Activated CD4-positive, alpha-beta T cell treated with anti-CD3 and anti-CD28 coated beads, Interleukin-2, amount 10 ng/mL, durations not matched to agents 7 days and 5 days (primary cell): Measurements from ENCODE around the gene ATP2C2. TPM values are rescaled to one million over a fixed set of nuclear protein-coding genes. Genes with fewer than 3 reads are reported as not detected.

Experiments
- CTCF ChIA-PET: fragments of 350-600 bp; sonication (Branson Sonifier 250); formaldehyde crosslinking; loops from one replicate; lab custom pipeline; 2021; ENCODE audit warnings: antibody characterized with exemption; lab: Charles Lee
- POLR2A ChIA-PET: fragments of 350-600 bp; sonication (Branson Sonifier 250); formaldehyde crosslinking; loops from one replicate; lab custom pipeline; 2021; ENCODE audit warnings: antibody characterized with exemption; lab: Charles Lee
- DNase-seq: peaks from one replicate; pipeline ENCODE4 v3.0.0-alpha.2; 2020
- H3K27ac Mint-ChIP-seq: one replicate; pipeline ENCODE4 v1.8.0; 2021; ENCODE audit warnings: mild to moderate bottlenecking, moderate library complexity, mixed read lengths
- H3K27me3 Mint-ChIP-seq: one replicate; pipeline ENCODE4 v1.8.0; 2021; ENCODE audit warnings: mixed read lengths
- H3K36me3 Mint-ChIP-seq: one replicate; pipeline ENCODE4 v1.8.0; 2021; ENCODE audit warnings: low read depth, mixed read lengths
- H3K4me1 Mint-ChIP-seq: one replicate; pipeline ENCODE4 v1.8.0; 2021; ENCODE audit warnings: mixed read lengths
- H3K4me3 Mint-ChIP-seq: one replicate; pipeline ENCODE4 v1.8.0; 2021; ENCODE audit warnings: mild to moderate bottlenecking, moderate library complexity, mixed read lengths
- H3K9me3 Mint-ChIP-seq: one replicate; pipeline ENCODE4 v1.8.0; 2021; ENCODE audit warnings: mixed read lengths
- total RNA-seq, 2 experiments: library from RNA; stranded (reverse); gene quantifications; one replicate each; pipeline ENCODE4 v1.2.3, GENCODE V29; 2021

Gene ATP2C2
- total RNA-seq, 2 experiments from 2014 or later: not detected

DNA sequence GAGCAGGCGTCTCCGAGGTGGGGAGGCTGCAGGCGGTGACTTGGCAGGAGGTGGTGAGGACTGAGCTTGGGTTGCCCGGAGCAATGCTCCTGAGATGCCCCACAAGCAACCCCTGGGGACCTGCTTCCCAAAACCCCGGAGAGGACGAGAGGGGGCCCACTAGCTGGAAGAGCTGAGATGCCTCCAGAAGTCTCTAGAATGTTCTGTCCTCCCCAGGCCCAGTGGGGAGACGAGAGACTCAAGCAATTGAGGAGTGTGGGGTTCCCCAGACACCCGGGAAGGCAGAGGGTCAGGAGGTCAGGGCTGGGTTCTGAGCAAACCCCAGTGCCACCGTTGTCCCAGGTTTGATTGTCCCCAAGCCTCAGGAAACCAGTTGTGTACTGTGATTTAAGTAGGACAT, 21.2 kb upstream of the ATP2C2 start:
- DNase-seq: no peak
- H3K36me3 Mint-ChIP-seq: no peaks in the 10 kb centered on the region
- no peak overlapping the region for H3K4me3 Mint-ChIP-seq
- H3K9me3 Mint-ChIP-seq: no peaks in the 10 kb centered on the region
- ChIA-PET POLR2A (no interaction called here), CTCF (no interaction called here)
- no peak overlapping the region for H3K27ac Mint-ChIP-seq
- no peaks in the 10 kb centered on the region for H3K4me1 Mint-ChIP-seq
- H3K27me3 Mint-ChIP-seq: peaks cover 1% of the 10 kb centered on the region

DNA sequence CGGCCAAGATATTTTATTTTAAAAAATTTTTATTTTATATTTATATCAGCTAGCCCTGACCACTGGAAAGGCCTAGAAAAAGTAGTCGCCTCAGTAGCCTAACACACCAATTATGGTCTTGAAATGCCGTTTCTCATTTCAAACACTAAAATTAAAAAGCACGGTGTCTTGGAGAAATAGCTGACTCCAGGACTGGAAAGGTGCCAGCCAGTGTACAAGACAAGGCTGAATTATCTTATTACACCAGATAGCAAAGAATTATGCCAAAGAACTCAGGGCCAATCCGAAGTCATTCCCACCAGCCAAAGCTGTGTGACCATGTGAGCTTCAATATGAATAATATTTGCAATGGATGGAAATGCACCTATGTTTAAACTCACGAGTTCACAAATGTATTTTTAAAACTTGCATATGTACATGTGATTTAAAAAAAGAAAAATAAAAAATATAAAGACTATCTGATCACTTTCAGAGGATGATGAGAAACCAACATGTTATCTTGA, 19.9 kb upstream of the ATP2C2 start:
- Mint-ChIP-seq H3K36me3 (no peaks in the 10 kb centered on the region), H3K27me3 (peaks cover 3% of the 10 kb centered on the region), H3K4me3 (no peak overlapping the region), H3K9me3 (no peaks in the 10 kb centered on the region), H3K27ac (no peak overlapping the region), H3K4me1 (no peaks in the 10 kb centered on the region)
- no peak for DNase-seq
- ChIA-PET CTCF (no interaction called here), POLR2A (no interaction called here)

DNA sequence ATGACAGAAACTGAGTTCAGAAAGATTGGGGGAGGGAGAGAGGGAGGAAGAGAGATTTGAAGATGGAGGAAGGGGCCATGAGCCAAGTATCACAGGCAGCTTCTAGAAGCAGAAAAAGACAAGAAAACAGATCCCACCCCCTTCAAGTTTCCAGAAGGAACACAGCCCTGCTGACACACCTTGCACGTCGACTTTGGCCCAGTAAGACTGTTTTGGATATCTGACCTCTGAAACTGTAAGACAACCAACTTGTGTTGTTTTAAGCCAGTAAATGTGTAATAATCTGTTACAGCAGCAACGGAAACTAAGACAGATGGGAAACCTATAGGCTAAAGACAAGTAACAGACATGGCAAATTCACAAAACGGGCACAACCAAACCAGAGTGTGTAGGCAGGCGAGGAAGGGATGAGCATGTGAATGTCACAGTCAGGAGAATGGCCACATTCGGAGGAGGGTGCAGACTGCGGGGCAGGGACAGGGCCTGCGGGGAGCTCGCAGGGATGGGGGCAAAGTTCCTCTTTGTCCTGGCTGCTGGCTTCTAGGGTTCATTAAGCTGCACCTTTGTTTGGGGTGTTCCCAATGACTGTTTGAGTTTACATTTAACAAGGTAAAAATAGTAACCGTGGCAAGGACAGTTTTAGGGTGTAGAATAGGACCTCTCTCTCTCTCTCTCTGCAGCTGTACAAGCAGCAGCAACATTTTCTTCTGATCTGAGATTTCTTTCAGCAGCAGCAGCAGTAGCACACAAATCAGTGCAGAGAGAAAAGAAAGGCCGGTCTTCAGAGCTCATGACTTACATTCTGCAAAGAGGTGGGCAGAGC, 18.3 kb upstream of the ATP2C2 start:
- ChIA-PET CTCF (interaction anchor here (0.6 kb wide), 1 partner anchor 136 kb away, joined by 3 read pairs; no protein-coding TSS in a partner anchor), POLR2A (no interaction called here)
- Mint-ChIP-seq H3K4me1 (no peaks in the 10 kb centered on the region), H3K27ac (no peak overlapping the region), H3K4me3 (no peak overlapping the region), H3K27me3 (peaks cover 3% of the 10 kb centered on the region), H3K36me3 (no peaks in the 10 kb centered on the region), H3K9me3 (no peaks in the 10 kb centered on the region)
- no peak for DNase-seq

DNA sequence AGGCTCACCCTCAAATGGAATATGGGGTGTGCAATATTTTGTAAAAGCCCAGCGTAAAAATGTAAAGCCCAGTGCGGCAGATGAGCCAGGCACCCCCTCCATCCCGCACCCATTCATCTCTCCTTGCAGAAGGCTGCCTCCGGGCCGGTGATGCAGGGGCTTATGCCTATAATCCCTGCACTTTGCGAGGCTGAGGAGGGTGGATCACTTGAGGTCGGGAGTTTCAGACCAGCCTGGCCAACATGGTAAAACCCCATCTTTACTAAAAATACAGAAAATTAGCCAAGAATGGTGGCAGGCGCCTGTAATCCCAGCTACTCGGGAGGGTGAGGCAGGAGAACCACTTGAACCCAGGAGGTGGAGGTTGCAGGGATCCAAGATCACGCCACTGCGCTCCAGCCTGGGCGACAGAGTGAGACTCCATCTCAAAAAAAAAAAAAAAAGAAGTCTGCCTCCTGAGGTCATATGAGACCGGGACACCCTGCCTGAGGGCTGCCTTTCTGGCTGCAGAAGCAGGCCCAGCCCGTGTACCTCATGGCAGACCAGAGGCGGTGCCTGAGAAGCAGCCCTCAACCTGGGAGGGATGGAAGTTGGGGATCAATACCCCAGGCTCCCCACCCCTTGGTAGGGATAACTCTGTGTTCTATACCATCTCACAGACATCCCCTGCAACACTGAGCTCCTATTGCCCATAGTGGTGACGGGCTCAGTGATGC, 17.5 kb upstream of the ATP2C2 start:
- POLR2A ChIA-PET: no interaction called here
- no peaks in the 10 kb centered on the region for H3K9me3 Mint-ChIP-seq
- H3K4me3 Mint-ChIP-seq: no peak overlapping the region
- no peak overlapping the region for H3K27ac Mint-ChIP-seq
- peaks cover 3% of the 10 kb centered on the region for H3K27me3 Mint-ChIP-seq
- no peak for DNase-seq
- no peaks in the 10 kb centered on the region for H3K4me1 Mint-ChIP-seq
- CTCF ChIA-PET: no interaction called here
- H3K36me3 Mint-ChIP-seq: no peaks in the 10 kb centered on the region

DNA sequence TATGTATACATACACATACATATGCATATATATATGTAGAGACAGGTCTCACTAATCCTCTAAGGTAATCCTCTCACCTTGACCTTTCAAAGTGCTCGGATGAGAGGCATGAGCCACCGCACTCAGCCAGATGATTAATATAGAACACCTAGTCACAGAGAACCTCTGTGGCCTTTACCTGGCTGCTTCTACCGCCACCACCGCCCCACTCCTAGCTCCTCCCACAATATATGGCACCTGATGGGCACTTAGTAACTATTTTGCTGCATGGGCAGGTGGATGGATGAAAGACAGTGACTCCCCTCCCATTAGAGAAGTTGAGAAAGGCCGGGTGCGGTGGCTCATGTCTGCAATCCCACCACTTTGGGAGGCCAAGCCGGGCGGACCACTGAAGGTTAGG, 16.7 kb upstream of the ATP2C2 start:
- no peaks in the 10 kb centered on the region for H3K9me3 Mint-ChIP-seq
- no peak overlapping the region for H3K4me3 Mint-ChIP-seq
- no peaks in the 10 kb centered on the region for H3K4me1 Mint-ChIP-seq
- no peak overlapping the region for H3K27ac Mint-ChIP-seq
- DNase-seq: no peak
- ChIA-PET CTCF (no interaction called here), POLR2A (no interaction called here)
- no peaks in the 10 kb centered on the region for H3K36me3 Mint-ChIP-seq
- H3K27me3 Mint-ChIP-seq: peaks cover 3% of the 10 kb centered on the region

DNA sequence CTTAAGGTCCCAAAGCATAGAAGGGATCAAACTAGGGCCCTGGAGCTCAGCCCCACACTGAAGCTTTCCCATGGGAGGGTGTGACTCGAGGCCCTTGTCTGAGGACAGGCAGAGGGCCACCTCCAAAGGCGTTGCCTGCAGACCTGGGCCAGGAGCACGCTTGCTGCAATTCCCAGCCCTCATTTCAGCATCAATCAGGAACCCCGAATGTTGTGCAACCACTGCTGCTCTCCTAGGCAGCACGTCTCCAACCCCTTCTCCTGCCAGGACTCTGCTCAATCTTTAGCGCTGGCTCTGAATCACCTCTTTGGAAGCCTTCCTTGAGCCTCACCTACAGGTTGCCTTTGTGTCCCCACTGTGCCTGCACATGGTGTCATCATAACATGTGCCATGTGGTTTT, 14.0 kb upstream of the ATP2C2 start:
- ChIA-PET POLR2A (no interaction called here), CTCF (no interaction called here)
- Mint-ChIP-seq H3K9me3 (no peaks in the 10 kb centered on the region), H3K36me3 (no peaks in the 10 kb centered on the region), H3K4me3 (no peak overlapping the region), H3K4me1 (peaks cover 12% of the 10 kb centered on the region), H3K27me3 (peaks cover 7% of the 10 kb centered on the region), H3K27ac (no peak overlapping the region)
- DNase-seq: no peak

DNA sequence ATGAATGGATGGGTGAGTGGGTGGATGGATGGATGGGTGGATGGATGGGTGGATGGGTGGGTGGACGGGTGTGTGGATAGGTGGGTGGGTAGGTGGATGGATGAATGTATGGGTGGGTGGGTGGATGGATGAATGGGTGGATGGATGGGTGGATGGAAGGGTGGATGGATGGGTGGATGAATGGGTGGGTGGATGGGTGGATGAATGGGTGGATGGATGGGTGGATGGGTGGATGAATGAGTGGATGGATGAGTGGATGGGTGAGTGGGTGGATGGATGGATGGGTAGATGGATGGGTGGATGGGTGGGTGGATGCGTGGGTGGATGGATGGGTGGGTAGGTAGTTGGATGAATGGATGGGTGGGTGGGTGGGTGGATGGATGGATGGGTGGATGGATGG, 13.2 kb upstream of the ATP2C2 start:
- ChIA-PET POLR2A (no interaction called here), CTCF (no interaction called here)

DNA sequence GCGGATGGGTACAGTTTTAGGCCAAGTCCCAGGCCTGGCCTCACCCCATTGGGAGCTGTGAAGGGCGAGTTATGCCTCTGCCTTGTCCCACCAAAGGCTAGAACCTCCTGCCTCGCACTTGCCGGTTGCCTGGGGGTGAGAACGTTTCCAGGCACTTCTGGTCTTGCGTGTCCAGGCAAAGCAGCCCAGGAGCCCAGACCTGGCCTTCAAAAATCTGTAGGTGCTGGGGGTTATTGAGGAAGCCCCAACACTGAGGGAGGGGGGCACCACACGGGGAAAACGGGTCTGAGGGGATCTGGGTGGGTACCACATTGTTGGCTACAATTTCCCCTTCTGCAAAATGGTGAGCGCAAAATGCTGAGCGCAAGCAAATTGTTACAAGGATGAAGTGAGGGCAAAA, 12.2 kb upstream of the ATP2C2 start:
- no peaks in the 10 kb centered on the region for H3K9me3 Mint-ChIP-seq
- H3K4me1 Mint-ChIP-seq: peaks cover 30% of the 10 kb centered on the region
- H3K36me3 Mint-ChIP-seq: no peaks in the 10 kb centered on the region
- no peak for DNase-seq
- CTCF ChIA-PET: no interaction called here
- POLR2A ChIA-PET: no interaction called here
- H3K4me3 Mint-ChIP-seq: no peak overlapping the region
- H3K27me3 Mint-ChIP-seq: peaks cover 7% of the 10 kb centered on the region
- H3K27ac Mint-ChIP-seq: no peak overlapping the region

More for the DNA sequence above, 13.2 kb upstream of the ATP2C2 start:
- Mint-ChIP-seq H3K4me3 (no peak overlapping the region), H3K9me3 (no peaks in the 10 kb centered on the region), H3K27ac (no peak overlapping the region), H3K4me1 (peaks cover 20% of the 10 kb centered on the region), H3K36me3 (no peaks in the 10 kb centered on the region), H3K27me3 (peaks cover 7% of the 10 kb centered on the region)
- DNase-seq: no peak

DNA sequence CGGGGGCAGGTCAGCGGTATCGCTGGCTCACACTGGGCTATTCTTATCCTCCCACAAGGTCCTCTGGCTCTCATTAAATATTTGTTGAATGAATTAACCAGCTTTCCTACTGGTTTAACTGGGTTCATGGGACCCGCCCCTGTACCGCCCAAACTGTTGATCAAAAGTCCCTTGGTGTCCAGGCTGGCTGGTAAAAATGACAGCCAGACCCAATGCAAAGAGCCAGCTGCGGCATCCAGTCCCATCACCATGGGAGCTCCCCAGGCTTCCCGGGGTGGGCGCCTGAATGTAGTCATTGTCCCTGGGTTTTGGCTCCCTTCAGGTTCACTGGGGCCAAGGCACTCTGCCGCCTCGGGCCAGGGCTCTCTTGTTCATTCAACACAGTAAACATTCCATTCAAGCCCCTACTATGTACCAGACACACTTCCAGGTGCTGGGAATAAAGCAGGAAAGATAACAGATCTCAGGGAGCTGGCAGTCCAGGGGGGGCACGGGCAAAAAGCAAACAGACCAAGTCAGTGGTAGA, 11.7 kb upstream of the ATP2C2 start:
- no peak overlapping the region for H3K4me3 Mint-ChIP-seq

DNA sequence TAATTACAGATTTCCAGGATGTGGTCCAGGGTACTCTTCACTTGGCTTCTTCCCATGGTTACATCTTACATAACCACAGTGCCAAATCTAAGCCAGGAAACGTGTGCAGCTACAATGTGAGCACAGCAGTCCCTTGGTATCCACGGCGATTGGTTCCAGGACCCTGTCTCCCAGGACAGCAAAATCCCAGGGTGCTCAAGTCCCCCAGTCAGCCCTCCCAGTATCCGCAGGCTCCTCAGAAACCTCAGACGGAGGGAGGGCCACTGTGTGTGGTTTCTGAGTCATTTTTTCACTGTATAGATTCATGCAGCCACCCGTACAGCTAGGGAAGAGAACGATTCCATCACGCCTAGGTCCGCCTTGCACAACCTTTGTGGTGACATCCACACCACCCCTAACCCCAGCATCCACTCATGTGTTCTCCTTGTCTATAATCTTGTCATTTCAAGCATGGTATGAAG, 11.1 kb upstream of the ATP2C2 start:
- DNase-seq: no peak
- peaks cover 30% of the 10 kb centered on the region for H3K4me1 Mint-ChIP-seq
- no peak overlapping the region for H3K4me3 Mint-ChIP-seq
- H3K9me3 Mint-ChIP-seq: no peaks in the 10 kb centered on the region
- H3K36me3 Mint-ChIP-seq: no peaks in the 10 kb centered on the region
- peaks cover 7% of the 10 kb centered on the region for H3K27me3 Mint-ChIP-seq
- CTCF ChIA-PET: no interaction called here
- H3K27ac Mint-ChIP-seq: no peak overlapping the region
- POLR2A ChIA-PET: no interaction called here

More for the DNA sequence above, 11.7 kb upstream of the ATP2C2 start:
- H3K4me1 Mint-ChIP-seq: peaks cover 30% of the 10 kb centered on the region
- no peak overlapping the region for H3K27ac Mint-ChIP-seq
- no peak for DNase-seq
- H3K9me3 Mint-ChIP-seq: no peaks in the 10 kb centered on the region
- CTCF ChIA-PET: no interaction called here
- POLR2A ChIA-PET: no interaction called here
- H3K27me3 Mint-ChIP-seq: peaks cover 7% of the 10 kb centered on the region
- H3K36me3 Mint-ChIP-seq: no peaks in the 10 kb centered on the region

DNA sequence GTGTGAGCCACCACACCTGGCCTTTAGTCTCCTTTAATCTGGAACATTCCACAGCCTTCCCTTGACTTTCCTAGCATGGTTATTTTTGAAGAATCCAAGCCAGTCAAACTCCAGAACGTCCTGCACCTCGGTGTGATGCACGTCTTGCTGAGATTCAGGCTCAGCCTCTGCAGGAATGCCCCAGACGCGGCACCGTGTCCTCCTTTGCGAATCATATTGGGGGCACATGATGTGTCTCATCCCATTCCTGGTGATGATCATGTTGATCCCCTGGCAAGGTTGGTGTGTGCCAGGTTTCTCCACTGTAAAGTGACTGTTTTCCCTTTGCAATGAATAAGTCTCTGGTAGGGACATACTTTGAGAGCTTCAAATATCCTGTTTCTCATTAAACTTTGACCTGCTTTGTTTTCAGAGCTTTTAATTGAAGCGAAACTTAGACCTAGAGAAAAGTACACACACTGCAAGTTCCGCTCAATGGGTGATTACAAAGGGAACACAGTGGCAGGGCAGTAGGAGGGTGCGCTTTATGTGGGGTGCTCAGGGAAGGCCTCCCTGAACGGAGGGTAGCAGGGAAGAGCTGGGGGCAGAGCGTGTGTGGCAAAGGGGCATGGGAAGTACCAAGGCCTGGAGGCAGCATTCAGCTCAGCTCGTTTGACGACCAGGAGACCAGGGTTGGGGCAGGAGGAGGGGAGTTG, 9.6 kb upstream of the ATP2C2 start:
- CTCF ChIA-PET: no interaction called here
- Mint-ChIP-seq H3K27ac (no peak overlapping the region), H3K36me3 (no peaks in the 10 kb centered on the region)

DNA sequence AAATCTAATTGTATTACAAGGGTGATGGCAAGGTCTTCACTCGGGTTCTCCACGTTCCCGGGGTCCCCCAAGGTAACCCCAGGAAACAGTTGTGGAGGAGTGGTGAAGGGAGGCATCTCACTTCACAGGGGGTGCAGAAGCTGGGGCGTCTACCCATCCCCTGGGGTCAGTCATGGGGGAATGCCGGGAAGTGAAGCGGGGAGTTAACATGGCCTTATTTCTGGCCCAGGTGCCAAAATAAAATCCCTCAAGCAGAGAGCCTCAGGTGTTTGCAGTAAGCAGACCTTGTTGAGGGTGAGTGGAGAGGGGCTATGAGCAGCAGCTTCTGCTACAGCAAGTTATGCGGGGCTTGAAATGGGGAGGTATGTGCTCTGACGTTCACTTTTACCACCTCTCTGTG, 9.0 kb upstream of the ATP2C2 start:
- ChIA-PET CTCF (no interaction called here), POLR2A (no interaction called here)
- no peaks in the 10 kb centered on the region for H3K36me3 Mint-ChIP-seq
- no peak overlapping the region for H3K4me3 Mint-ChIP-seq
- no peaks in the 10 kb centered on the region for H3K9me3 Mint-ChIP-seq
- peaks cover 30% of the 10 kb centered on the region for H3K4me1 Mint-ChIP-seq
- DNase-seq: no peak
- peak overlapping the region; percentile 67 for H3K27ac Mint-ChIP-seq
- H3K27me3 Mint-ChIP-seq: peaks cover 6% of the 10 kb centered on the region

More for the DNA sequence above, 9.6 kb upstream of the ATP2C2 start:
- Mint-ChIP-seq H3K4me1 (peaks cover 30% of the 10 kb centered on the region), H3K9me3 (no peaks in the 10 kb centered on the region), H3K27me3 (peaks cover 5% of the 10 kb centered on the region), H3K4me3 (no peak overlapping the region)
- no peak for DNase-seq
- POLR2A ChIA-PET: no interaction called here
